LHCN-M2 (cell line): ENCODE results near the gene ISYNA1. TPM values are rescaled to one million over a fixed set of nuclear protein-coding genes. Genes with fewer than 3 reads are reported as not detected.

Experiments used
- DNase-seq: peaks from one replicate; pipeline ENCODE4 v3.0.0-alpha.2; 2012; ENCODE audit warnings: low read depth
- total RNA-seq: library from RNA; depleted of rRNA; stranded (reverse); fragments of >200 nt; gene quantifications from 2 replicates; pipeline ENCODE4 v1.2.3, GENCODE V29; 2014; rRNA removed

ISYNA1 gene
- total RNA-seq, 1 experiment from 2014 or later = 0.86 TPM

GRCh38 chr19:18392926-18393325 lies 45.0 kb downstream of the ISYNA1 start:
- DNase-seq = no peak

- DNase-seq = no peak
Measured at GRCh38 chr19:18392417-18392816, 45.5 kb downstream of the ISYNA1 start.

- DNase-seq = no peak
Measured at GRCh38 chr19:18391509-18392075, 46.3 kb downstream of the ISYNA1 start.

- DNase-seq = peak; percentile 64
Measured at GRCh38 chr19:18390065-18390907, 47.6 kb downstream of the ISYNA1 start.

GRCh38 chr19:18389726-18390064 lies 48.2 kb downstream of the ISYNA1 start:
- no peak for DNase-seq

GRCh38 chr19:18388960-18389725 lies 48.8 kb downstream of the ISYNA1 start:
- no peak for DNase-seq

- no peak for DNase-seq
Measured at GRCh38 chr19:18388100-18388959, 49.6 kb downstream of the ISYNA1 start.

GRCh38 chr19:18386543-18387271 lies 51.2 kb downstream of the ISYNA1 start:
- DNase-seq = peak; percentile 85

GRCh38 chr19:18385675-18386542 lies 52.0 kb downstream of the ISYNA1 start, which contains the start of gene GDF15:
Gene GDF15 (plus strand): TSS chr19:18386158. CDS start chr19:18386190, 32 bp downstream.
- DNase-seq = peak; percentile 94

GRCh38 chr19:18385359-18385674 lies 52.6 kb downstream of the ISYNA1 start:
- no peak for DNase-seq

GRCh38 chr19:18384775-18385174 lies 53.2 kb downstream of the ISYNA1 start:
- no peak for DNase-seq

Other genes with a start within 250 kb of the ISYNA1 start
- gene MPV17L2, start 244.9 kb downstream of the ISYNA1 start, total RNA-seq = 33.7 and 51.1 TPM in 2 replicates
- gene RAB3A, start 234.1 kb downstream of the ISYNA1 start, total RNA-seq = 1.4 and 1.7 TPM in 2 replicates
- 0.17 and 0.26 TPM in 2 replicates for gene PDE4C, start 211.7 kb downstream of the ISYNA1 start, total RNA-seq
- gene IQCN, start 163.7 kb downstream of the ISYNA1 start, total RNA-seq = 0.06 and 0.13 TPM in 2 replicates
- gene JUND, start 156.5 kb downstream of the ISYNA1 start, total RNA-seq = 47.3 and 60.9 TPM in 2 replicates
- 376 and 434 TPM in 2 replicates for gene LSM4, start 115.1 kb downstream of the ISYNA1 start, total RNA-seq
- gene PGPEP1, start 97.5 kb downstream of the ISYNA1 start, total RNA-seq = 8.0 and 11.0 TPM in 2 replicates
- gene GDF15, start 52.0 kb downstream of the ISYNA1 start, total RNA-seq = 109 and 147 TPM in 2 replicates
- not detected in 2 replicates for gene LRRC25, start 40.5 kb downstream of the ISYNA1 start, total RNA-seq
- 41.6 and 64.2 TPM in 2 replicates for gene SSBP4, start 18.7 kb downstream of the ISYNA1 start, total RNA-seq
- gene ELL, start 83.9 kb upstream of the ISYNA1 start, total RNA-seq = 10.5 and 10.8 TPM in 2 replicates
- gene FKBP8, start 105.4 kb upstream of the ISYNA1 start, total RNA-seq = 374 and 409 TPM in 2 replicates
- gene KXD1, start 119.7 kb upstream of the ISYNA1 start, total RNA-seq = 136 and 148 TPM in 2 replicates
- gene UBA52, start 133.7 kb upstream of the ISYNA1 start, total RNA-seq = 772 and 799 TPM in 2 replicates
- gene REX1BD, start 150.7 kb upstream of the ISYNA1 start, total RNA-seq = 90.9 and 100 TPM in 2 replicates
- gene CRLF1, start 168.7 kb upstream of the ISYNA1 start, total RNA-seq = 0.86 and 5.8 TPM in 2 replicates
- 0.11 and 0.26 TPM in 2 replicates for gene TMEM59L, start 174.7 kb upstream of the ISYNA1 start, total RNA-seq
- gene KLHL26, start 198.9 kb upstream of the ISYNA1 start, total RNA-seq = 3.3 and 5.3 TPM in 2 replicates
- 1.7 and 2.0 TPM in 2 replicates for gene CRTC1, start 245.5 kb upstream of the ISYNA1 start, total RNA-seq